Dedifferentiated amniotic fluid mesenchymal stem cell (primary cell): ENCODE measurements around the gene CFLAR.
"Not testable (repeated sequence)": the region's sequence is repeated elsewhere in the genome, so short reads cannot be mapped to it uniquely, and the experiment has no call there.

Experiments
- DNase-seq: peaks from one replicate; pipeline ENCODE4 v3.0.0-alpha.2; 2016; ENCODE audit errors: extremely low spot score

The CFLAR gene

DNA sequence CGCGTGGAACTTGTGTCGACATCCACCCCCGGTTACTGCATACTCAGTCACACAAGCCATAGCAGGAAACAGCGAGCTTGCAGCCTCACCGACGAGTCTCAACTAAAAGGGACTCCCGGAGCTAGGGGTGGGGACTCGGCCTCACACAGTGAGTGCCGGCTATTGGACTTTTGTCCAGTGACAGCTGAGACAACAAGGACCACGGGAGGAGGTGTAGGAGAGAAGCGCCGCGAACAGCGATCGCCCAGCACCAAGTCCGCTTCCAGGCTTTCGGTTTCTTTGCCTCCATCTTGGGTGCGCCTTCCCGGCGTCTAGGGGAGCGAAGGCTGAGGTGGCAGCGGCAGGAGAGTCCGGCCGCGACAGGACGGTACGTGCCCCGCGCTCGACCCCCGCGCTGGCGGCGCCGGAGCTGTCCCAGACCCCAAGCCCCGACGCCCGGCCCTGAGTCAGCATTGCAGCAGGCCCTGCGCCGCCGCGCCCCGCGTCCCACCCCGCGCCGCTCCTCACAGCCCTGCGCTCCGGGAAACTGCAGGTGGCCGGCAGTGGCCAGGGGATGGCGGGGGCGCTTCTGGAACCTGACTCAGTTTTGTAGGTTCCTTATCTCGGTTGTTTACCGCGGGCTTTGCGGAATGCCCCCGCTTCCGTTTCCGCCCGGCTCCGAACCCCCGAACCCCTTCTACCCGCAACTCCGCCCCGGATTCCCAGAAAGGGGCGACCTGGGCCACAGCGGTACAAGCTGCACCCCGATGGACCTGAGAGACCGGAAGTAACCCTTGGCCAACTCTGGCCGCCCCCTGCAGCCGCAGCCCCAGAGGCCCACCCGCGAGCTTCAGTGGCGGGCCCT lies at the start of gene CFLAR:
TSS of gene CFLAR (plus strand) at position 50 of the 844 bp plus-strand sequence. CDS start 13,702 bp downstream, outside the sequence.
- peak; percentile 36 for DNase-seq

DNA sequence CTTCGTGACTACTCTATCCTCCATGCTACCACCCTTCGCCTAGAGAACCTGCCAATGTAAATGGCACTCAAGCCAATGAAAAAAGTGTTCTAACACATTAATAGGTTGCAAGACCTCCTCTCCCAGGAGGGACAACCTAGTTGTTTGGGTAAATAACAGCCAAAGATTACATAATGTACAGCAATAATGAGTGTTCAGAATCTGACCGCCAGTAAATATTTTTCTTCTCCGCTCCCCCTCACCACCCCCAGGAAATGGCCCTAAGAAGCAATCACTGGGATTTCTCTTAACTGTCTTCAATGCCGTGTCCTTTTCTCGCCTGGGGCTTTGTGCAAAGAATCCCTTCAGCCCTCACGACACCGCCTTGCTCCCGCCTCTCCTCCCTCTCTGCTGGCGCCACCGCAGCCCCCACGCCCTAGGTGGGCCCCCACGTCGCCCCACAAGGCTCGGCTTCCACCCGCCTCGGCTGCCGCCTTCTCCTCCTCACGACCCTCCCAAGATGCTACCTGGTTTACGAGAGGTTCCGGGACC lies 45.0 kb upstream of the CFLAR start:
- no peak for DNase-seq

DNA sequence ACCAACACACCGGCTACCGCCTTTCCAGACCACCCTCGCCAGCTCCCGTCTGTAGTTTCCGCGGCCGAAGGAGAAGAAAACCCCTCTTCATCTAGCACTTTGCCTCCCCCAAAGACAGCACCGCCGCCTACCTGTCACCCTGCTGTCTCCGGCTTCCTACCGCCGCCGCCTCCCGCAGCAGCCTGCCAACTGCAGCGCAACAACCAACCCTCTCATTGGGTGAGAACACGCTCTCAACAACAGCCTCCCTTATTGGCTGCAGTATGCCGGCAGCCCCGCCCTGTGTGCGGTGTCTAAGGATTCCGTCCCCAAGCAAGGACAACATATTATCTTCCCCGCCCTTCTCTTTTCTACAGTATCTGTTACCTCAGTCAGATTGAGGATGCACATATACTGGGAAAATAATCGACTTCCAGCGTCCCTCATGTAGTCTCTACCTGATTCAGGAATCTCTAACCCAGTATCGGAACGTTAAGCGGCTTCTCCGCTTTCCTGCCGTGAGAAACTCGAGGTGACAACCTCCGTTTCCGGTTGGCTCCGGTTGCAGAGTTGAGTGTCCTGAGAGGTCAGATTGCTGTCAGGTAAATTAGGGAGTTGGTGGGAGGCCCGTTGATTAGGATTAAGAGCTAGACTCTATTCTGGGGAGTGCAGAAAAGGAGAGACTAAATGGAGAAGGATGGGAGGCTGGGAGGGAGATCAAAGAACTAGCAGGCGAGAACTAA lies 44.3 kb upstream of the CFLAR start, which contains the start of the genes HYCC2 and NDUFB3:
TSS of gene HYCC2 (minus strand) at position 193 of the 722 bp plus-strand sequence. CDS start 47,662 bp downstream, outside the sequence.
TSS of gene NDUFB3 (plus strand) at position 523 of the 722 bp plus-strand sequence. CDS start 6,882 bp downstream, outside the sequence.
- DNase-seq: peak; percentile 83

DNA sequence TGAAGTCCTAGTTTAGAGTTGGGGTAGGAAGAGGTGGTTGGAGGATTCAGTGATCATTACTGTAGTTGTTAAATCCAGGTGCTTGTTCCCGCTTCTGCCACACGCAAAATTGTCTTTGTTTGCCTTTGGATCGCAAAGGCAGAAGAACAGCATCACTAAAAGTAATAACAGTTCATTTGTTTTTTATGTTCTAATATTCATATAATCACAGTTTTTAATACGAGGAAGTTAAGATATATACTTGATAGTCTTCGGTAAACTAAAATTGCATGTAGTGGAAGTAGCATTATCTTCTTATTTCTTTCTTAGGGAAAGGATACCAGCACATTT lies 43.8 kb upstream of the CFLAR start:
- DNase-seq: no peak

DNA sequence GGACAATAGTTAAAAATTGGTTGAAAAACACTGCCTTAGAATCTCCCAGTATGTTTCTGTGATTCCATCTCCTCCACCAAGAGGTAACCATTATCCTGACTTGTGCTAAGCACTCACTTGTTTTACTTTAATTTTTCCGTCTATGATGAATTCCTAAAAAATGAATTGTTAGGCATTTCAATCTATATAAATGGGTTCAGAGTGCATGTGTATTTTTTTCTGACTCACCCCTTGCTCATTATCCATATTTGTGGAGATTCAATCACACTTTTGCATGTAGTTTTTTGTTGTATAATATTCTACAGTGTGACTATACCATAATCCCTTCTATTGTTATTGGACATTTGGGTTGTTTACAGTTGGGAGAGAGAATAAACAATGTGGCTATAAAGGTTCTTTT lies 42.9 kb upstream of the CFLAR start:
- DNase-seq: no peak

DNA sequence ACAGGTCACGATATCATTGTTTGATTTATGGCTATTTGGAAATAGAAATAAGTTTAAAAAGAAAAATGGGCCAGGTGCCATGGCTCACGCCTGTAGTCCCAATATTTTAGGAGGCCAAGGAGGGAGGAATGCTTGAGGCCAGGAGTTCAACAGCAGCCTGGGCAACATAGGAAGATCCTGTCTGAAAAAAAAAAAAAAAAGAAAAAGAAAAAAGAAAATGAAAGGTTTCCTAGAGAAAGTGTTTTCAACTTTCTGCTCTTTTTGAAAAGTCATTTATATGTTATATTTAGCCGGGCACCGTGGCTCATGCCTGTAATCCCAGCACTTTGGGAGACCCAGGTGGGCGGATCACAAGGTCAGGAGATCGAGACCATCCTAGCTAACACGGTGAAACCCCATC lies 41.0 kb upstream of the CFLAR start:
- DNase-seq: no peak

DNA sequence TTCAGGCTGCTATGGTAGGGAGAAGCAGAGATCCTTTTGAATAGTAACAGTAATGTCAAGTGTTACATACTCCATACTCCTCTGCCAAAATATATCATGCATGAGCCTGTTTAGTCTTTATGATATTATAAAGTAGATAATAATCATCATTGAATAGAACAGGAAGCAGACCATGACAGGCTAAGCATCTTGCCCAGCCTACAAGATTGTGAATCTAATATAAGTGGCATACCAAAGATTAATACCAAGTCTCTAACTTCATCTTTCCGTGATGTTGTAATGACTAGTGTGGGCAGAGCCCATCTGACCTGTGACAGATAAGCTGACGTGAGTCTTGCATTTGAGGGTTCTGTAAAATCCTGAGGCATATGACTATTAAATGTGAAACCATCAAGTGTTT lies 31.1 kb upstream of the CFLAR start:
- no peak for DNase-seq

DNA sequence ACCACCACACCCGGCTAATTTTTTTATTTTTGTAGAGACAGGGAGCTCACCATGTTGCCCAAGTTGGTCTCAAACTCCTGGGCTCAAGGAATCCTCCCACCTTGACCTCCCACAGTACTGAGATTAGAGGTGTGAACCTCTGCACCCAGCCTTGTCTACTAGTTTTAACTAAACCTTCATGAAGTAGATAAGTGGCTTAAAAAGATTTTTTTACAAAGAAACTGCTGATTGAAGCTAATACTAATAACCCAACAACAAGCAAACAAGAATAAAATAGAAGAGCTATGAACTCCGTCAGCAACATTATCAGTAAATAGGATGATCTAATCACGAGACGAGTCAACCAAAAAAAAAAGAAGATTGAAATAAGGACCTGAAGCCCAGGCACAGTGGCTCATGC lies 25.4 kb upstream of the CFLAR start:
- no peak for DNase-seq

DNA sequence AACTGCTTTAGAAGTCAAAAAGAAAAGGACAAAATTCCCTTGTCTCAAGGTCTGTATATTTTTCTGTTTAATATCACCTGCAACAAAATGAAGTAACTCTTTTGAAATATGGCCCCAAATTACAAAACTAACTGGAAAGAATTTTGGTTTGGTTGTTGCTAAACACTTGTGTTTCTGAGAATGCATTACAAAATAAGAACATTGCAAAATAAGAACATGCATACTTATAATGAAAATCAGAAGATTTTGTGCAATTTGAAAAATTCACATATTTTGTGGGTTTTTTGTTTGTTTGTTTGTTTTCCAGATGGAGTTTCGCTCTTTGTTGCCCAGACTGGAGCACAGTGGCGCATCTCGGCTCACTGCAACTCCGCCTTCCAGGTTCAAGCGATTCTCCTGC lies 22.4 kb upstream of the CFLAR start:
- DNase-seq: no peak

DNA sequence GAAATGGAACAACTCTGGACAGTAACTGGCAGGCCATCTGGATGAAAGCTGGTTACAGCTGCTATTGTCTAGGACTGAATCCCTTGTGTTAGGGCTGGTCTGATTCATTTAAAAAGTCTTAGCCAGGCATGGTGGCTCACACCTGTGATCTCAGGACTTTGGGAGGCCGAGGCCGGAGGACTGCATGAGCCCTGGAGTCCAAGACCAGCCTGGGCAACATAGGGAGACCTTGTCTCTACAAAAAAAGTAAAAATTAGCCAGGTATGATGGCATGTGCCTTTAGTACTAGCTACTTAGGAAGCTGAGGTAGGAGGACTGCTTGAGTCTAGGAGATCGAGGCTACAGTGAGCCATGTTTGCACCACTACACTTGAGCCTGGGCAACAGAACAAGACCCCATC lies 15.5 kb upstream of the CFLAR start:
- DNase-seq: no peak

DNA sequence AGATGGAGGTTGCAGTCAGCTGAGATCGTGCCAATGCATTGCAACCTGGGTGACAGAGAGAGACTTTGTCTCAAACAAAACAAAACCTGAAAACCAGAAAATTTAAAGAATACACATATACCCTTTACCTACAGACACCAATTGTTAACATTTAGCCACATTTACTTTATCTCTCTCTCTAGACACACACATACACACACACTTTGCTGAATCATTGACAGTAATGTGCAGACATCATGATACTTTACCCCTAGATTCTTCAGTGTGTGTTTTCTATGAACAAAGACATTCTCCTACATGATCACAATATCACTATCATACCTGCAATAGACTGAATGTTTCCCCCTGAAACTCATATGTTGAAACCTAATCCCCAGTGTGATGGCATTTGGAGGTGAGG lies 10.2 kb upstream of the CFLAR start:
- DNase-seq: no peak

DNA sequence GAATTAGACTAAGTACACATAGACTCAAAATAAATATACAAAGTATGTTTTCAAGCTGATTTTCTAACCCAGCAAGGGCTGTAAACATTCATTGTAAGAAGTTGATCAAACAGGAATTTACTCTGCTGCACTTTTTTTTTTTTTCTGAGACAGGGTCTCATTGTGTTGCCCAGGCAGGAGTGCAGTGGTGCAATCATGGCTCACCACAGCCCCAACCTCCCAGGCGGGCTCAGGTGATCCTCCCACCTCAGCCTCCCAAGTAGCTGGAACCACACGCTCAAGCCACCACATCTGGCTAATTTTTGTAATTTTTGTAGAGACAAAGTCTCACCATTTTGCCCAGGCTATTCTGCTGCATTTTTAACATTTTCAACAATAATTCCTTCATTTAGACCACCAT lies 8.3 kb upstream of the CFLAR start:
- no peak for DNase-seq

DNA sequence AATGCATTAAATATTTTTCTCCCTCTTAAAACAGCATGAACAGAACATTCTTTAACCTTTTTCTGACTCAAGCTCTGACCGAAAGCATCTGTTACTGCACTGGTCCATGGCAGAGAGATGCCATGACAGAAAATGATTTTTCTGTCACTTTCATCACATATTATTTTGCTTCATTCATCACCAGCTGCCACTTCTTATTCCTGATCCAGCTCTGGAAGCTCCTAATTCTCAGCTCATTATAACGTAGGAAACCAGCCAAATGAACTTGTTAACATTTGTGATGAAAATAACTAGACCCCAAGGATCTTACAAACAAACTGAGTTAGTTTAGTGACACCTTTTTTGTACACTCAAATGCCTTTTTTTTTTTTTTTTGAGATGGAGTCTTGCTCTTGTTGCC lies 7.6 kb upstream of the CFLAR start:
- DNase-seq: no peak

DNA sequence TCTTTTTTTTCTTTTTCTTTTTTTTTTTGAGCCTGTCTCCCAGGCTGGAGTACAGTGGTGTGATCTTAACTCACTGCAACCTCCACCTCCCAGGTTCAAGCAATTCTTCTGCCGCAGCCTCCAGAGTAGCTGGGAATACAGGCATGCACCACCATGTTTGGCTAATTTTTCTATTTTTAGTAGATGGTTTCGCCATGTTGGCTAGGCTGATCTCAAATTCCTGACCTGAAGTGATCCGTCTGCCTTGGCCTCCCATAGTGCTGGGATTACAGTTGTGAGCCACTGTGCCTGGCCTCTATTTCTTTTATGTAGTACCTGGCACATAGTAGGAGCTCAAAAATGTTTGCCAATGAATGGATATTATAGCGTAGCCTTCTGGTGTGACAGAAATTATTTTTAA lies 6.8 kb upstream of the CFLAR start:
- no peak for DNase-seq

DNA sequence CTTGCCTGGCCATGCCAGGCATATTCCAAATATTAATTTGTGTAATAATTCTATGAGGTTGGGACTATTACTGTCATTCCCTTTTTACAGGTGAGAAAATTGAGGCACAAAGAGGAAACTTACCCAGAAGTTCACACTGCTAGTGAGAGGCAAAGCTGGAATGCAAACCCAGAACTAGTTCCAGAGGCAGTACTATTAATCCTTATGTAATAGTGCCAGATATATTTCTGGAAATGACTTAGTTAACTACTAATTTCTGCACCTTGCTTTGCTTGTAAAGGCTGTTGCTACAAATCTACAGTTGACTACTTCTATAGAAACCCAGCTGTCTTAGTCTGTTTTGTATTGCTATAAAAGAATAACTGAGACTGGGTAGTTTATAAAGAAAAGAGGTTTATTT lies 5.3 kb upstream of the CFLAR start:
- DNase-seq: no peak

DNA sequence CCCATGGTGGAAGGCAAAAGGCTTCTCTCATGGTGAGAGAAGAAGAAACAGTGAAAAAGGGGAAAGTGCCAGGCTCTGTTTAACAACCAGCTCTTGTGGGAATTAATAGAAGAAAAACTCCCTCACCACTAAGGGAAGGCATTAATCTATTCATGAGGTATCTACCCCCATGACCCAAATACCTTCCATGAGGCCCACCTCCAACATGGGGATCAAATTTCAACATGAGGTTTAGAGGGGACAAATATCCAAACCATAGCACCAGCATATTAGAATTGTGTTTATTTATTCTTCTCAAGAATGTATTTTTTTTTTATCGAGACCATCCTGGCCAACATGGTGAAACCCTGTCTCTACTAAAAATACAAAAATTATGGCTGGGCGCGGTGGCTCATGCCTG lies 4.9 kb upstream of the CFLAR start:
- DNase-seq: no peak

DNA sequence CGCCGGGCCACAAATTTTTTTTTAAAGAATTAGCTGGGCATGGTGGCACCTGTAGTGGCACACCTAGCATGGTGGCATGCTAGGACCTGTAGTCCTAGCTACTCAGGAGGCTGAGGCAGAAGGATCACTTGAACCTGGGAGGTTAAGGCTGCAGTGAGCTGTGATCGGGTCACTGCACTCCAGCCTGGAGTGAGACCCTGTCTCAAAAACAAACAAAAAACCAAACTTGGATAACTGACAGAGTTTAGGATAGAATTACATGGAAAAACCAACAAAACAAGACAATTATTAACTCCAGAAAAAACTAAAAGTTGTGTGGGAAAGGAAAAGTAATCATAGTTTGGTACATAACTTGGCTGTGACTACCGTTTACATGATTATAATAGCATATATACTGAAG lies 1.6 kb upstream of the CFLAR start:
- no peak for DNase-seq

DNA sequence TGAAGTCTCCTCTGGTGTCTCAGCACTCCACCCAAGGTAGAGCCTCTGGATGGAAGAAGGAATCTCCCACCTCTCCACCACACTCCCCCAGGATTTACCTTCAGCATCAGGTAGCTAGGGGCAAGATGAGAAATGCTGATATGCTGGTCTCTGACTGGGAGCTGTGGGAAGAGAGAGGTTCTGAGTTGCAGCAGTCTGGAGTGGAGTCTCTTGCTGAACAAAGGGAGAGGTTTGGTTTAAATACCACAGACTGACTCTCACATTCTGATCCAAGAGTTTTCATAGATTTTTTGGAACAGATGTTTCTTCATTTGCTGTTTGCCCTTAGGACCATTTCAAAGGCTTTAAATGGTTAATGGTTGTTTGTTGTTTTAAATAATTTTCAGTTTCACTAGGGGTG lies 1.1 kb upstream of the CFLAR start:
- no peak for DNase-seq

DNA sequence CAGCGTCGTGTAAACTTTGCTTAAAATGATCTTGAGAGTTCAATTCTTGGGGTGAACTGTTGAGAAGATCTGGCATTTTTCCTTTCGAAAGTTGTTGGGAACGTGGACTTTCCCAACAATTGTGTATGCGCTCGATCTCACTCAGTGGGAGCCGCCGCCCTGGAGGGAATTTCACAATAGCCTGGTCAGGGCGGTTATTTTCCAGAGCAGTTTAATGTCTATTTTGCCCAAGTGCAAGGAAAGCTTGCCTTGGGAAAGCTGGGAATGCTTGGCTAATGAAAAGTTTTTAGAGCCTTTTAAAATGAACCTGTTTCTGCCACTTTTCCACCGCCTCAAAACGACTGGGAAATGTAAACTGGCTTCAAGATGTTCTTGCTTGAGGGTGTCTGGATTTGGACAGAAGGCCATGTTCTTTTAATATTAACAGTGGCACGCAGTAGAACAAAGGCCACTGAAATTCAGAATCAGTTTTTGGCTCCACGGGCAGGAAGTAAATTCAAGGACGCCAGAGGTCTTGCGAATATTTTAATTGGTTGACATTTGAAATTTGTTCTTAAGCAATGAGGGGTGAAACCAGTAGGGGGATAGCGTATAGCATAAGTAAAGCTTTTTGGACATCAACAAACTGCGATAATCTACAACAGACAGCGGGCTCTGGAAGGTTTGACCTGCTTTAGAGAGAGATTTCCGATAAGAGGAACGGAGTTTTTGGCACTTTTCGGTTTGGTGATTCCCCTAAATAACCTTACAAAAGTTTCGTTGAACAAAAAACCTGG lies 1.2 kb downstream of the CFLAR start:
- DNase-seq: peak; percentile 76

DNA sequence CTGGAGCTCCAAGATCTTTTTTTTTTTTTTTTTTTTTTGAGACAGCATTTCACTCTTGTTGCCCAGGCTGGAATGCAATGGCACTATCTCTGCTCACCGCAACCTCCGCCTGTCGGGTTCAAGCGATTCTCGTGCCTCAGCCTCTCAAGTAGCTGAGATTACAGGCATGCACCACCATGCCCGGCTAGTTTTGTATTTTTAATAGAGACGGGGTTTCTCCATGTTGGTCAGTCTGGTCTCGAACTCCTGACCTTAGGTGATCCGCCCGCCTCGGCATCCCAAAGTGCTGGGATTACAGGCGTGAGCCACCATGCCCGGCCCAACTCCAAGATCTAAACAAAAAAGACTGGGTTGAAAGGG lies 1.8 kb downstream of the CFLAR start:
- DNase-seq: not testable (repeated sequence)

DNA sequence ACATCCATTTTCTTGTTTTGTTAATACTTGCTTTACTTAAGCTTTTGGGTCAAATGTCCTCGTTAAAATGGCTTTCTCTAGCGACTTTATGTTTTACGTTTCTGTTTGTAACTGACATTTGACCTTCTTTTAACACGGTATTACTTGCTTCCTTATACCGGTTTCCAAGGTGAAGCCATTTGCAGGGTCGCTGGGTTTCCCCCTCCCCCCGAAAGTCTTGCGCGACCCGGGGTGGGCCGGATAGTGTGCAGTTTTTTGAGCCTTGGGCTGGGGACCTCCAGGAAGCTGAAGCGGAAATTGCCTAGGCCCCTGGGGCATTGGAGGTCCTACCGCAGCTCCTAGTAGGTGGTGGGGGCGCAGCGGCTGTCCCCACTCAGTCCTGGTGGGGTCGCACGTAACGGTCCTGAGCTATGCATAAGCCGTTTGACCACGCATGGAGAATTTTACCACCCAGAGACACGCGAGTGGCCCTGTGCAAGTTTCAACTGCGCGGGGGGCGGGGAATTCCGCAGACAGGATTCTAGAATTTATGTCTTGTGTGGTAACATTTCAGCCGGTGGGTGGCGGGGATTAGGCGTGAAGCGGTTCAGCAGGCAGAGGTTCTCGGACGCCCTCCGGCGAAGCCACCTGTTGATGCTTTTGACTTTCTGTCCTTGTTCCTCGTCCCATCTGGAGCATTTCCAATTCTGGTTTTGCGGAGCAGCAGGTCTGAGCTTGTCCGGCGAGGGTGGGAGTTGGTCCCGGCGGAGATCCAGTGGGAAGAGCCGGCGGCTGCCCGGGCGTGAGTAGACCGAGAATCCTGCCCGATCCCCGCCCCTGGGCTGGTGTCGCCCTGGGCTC lies 2.4 kb downstream of the CFLAR start:
- peak; percentile 72 for DNase-seq
